NCI-H187 treated with DMSO at 0.1 percent for 48 hours (cell line): Measurements from ENCODE around the gene THAP7.
"Not testable (repeated sequence)": the region's sequence is repeated elsewhere in the genome, so short reads cannot be mapped to it uniquely, and the experiment has no call there.

Source experiments
- DNase-seq: peaks from one replicate; lab custom pipeline; 2025; lab: John Stamatoyannopoulos, UW

THAP7 gene

GRCh38 chr22:21012446-21013407, 10.8 kb upstream of the THAP7 start:
- DNase-seq, result no peak

GRCh38 chr22:21010426-21011113, 8.7 kb upstream of the THAP7 start:
- no peak for DNase-seq

- no peak for DNase-seq
Measured at GRCh38 chr22:21009638-21010425, 7.9 kb upstream of the THAP7 start.

- not testable (repeated sequence) for DNase-seq
Measured at GRCh38 chr22:21009208-21009607, 7.3 kb upstream of the THAP7 start.

- no peak for DNase-seq
Measured at GRCh38 chr22:21003782-21004181, 1.9 kb upstream of the THAP7 start.

- no peak for DNase-seq
Measured at GRCh38 chr22:21000987-21001600, 824 bp downstream of the THAP7 start.

- no peak for DNase-seq
Measured at GRCh38 chr22:21000207-21000986, 1.5 kb downstream of the THAP7 start.

GRCh38 chr22:20999350-21000206, 2.3 kb downstream of the THAP7 start:
- DNase-seq, result no peak

- no peak for DNase-seq
Measured at GRCh38 chr22:20998411-20999336, 3.2 kb downstream of the THAP7 start.

- DNase-seq, result no peak
Measured at GRCh38 chr22:20997536-20998257, 4.2 kb downstream of the THAP7 start.

GRCh38 chr22:20996598-20997535, 5.1 kb downstream of the THAP7 start:
- no peak for DNase-seq

- no peak for DNase-seq
Measured at GRCh38 chr22:20996031-20996410, 5.9 kb downstream of the THAP7 start.

GRCh38 chr22:20995329-20996030, 6.4 kb downstream of the THAP7 start:
- DNase-seq, result no peak

GRCh38 chr22:20994902-20995241, 7.0 kb downstream of the THAP7 start:
- DNase-seq, result no peak

- DNase-seq, result no peak
Measured at GRCh38 chr22:20994128-20994901, 7.6 kb downstream of the THAP7 start.
